Thyroid gland (tissue), 4 donors: ENCODE data around the gene ORC3. TPM values are rescaled to one million over a fixed set of nuclear protein-coding genes. Genes with fewer than 3 reads are reported as not detected.

Source experiments
- DNase-seq, 2 donors: peaks; one replicate each; pipeline ENCODE4 v3.0.0-alpha.2; 2019
- H3K27ac ChIP-seq, 3 donors: fragments of 200-600 bp; sonication (generic); 1 replicate in 2 of 3; 2 replicates in 1 of 3; pipeline ENCODE4 v1.5.1; 2016 to 2019; ENCODE audit warnings: mild to moderate bottlenecking in 1 of 3, moderate library complexity in 1 of 3
- H3K27me3 ChIP-seq: fragments of 200-600 bp; sonication (generic); one replicate; pipeline ENCODE4 v1.5.1; 2019
- H3K36me3 ChIP-seq, 2 donors: fragments of 200-600 bp; sonication (generic); one replicate each; pipeline ENCODE4 v1.5.1; 2016 to 2019
- H3K4me1 ChIP-seq, 2 donors: fragments of 200-600 bp; sonication (generic); one replicate each; pipeline ENCODE4 v1.5.1; 2017 to 2019
- H3K4me3 ChIP-seq, 3 donors: fragments of 200-600 bp; sonication (generic); replicated peaks in 1 of 3; 1 replicate in 2 of 3; 2 replicates in 1 of 3; pipeline ENCODE4 v1.5.1; 2016; ENCODE audit warnings: mild to moderate bottlenecking in 1 of 3
- H3K9me3 ChIP-seq: fragments of 200-600 bp; sonication (generic); one replicate; pipeline ENCODE4 v1.5.1; 2017
- CTCF ChIP-seq, 6 experiments: fragments of 200-600 bp in 3 of 6; fragments of 450-650 bp in 3 of 6; sonication (generic) in 3 of 6; IDR thresholded peaks; one replicate each; pipeline ENCODE4 v1.5.1; 2016 to 2019; ENCODE audit warnings: antibody characterized with exemption in 6 of 6, mild to moderate bottlenecking in 2 of 6, inconsistent platforms in 1 of 6, moderate library complexity in 1 of 6
- POLR2A ChIP-seq, 2 donors: fragments of 450-650 bp; IDR thresholded peaks; one replicate each; pipeline ENCODE4 v1.6.1; 2017; ENCODE audit warnings: antibody characterized with exemption in 2 of 2, mild to moderate bottlenecking in 2 of 2, moderate library complexity in 1 of 2
- WGBS, 2 donors: methylation state at CpG; one replicate each; pipeline ENCODE4 v1.1.5; 2017; 5-methylcytosine and 5-hydroxymethylcytosine counted together
- intact Hi-C: fragments of 100-400 bp; cut with DNase I; formaldehyde crosslinking; loops from one replicate; pipeline ENCODE4 v1.15.1; 2023
- total RNA-seq, 4 donors: library from RNA; depleted of rRNA; stranded (reverse); fragments of >200 nt; gene quantifications; one replicate each; pipeline ENCODE4 v1.2.3, GENCODE V29; 2016

Gene ORC3
- total RNA-seq, 4 donors from 2014 or later, result 18.3 to 33.6 (median 23.7) TPM

- Histone ChIP-seq H3K27me3 (no peaks in the 10 kb centered on the region), H3K4me1 (peaks cover 6 to 16% of the 10 kb centered on the region in 2 donors), H3K27ac (no peak overlapping the region), H3K4me3 (no peak overlapping the region), H3K9me3 (no peaks in the 10 kb centered on the region), H3K36me3 (peaks cover 0 to 3% of the 10 kb centered on the region in 2 donors)
- no peak for TF ChIP-seq POLR2A (IDR thresholded peaks at IDR 0.05)
- TF ChIP-seq CTCF (IDR thresholded peaks at IDR 0.05), result no peak
- 80 to 82% methylated on average over 3 of the region's 3 CpGs for WGBS, 2 donors
- intact Hi-C loops, result no loop called here
- DNase-seq, result no peak
These were observed 79.1 kb downstream of the ORC3 start for GRCh38 chr6:87669051-87669450.

- intact Hi-C loops, result no loop called here
- WGBS, 2 donors, result 19 to 21% methylated on average over 2 of the region's 2 CpGs
- no peak overlapping the region for H3K4me3 ChIP-seq
- peaks cover 14 to 21% of the 10 kb centered on the region in 2 donors for H3K4me1 ChIP-seq
- peak overlapping the region; percentile 1 to 71 (median 11) for H3K27ac ChIP-seq
- H3K27me3 ChIP-seq, result no peaks in the 10 kb centered on the region
- TF ChIP-seq POLR2A (IDR thresholded peaks at IDR 0.05), result no peak
- no peak for TF ChIP-seq CTCF (IDR thresholded peaks at IDR 0.05)
- H3K9me3 ChIP-seq, result no peaks in the 10 kb centered on the region
- H3K36me3 ChIP-seq, result peaks cover 0 to 3% of the 10 kb centered on the region in 2 donors
- peak in 1 of 2 donors; percentile 14 for DNase-seq
These were observed 80.8 kb downstream of the ORC3 start for GRCh38 chr6:87670707-87671106.

- no peaks in the 10 kb centered on the region for H3K27me3 ChIP-seq
- DNase-seq, result no peak
- no peak for TF ChIP-seq CTCF (IDR thresholded peaks at IDR 0.05)
- no peak for TF ChIP-seq POLR2A (IDR thresholded peaks at IDR 0.05)
- 74 to 81% methylated on average over 6 of the region's 6 CpGs for WGBS, 2 donors
- H3K36me3 ChIP-seq, result peaks cover 0 to 3% of the 10 kb centered on the region in 2 donors
- no peak overlapping the region for H3K4me3 ChIP-seq
- H3K27ac ChIP-seq, result peak overlapping the region; percentile 1 to 71 (median 11)
- intact Hi-C loops, result no loop called here
- no peaks in the 10 kb centered on the region for H3K9me3 ChIP-seq
- peaks cover 14 to 21% of the 10 kb centered on the region in 2 donors for H3K4me1 ChIP-seq
These were observed 81.7 kb downstream of the ORC3 start for GRCh38 chr6:87671555-87672029.

GRCh38 chr6:87672641-87673040 lies 82.7 kb downstream of the ORC3 start:
- Histone ChIP-seq H3K27ac (no peak overlapping the region), H3K9me3 (no peaks in the 10 kb centered on the region), H3K4me3 (no peak overlapping the region), H3K36me3 (peaks cover 3 to 6% of the 10 kb centered on the region in 2 donors), H3K4me1 (peaks cover 14 to 21% of the 10 kb centered on the region in 2 donors), H3K27me3 (no peaks in the 10 kb centered on the region)
- WGBS, 2 donors, result 93 to 94% methylated on average over 2 of the region's 2 CpGs
- intact Hi-C loops, result no loop called here
- TF ChIP-seq CTCF (IDR thresholded peaks at IDR 0.05) (no peak), POLR2A (IDR thresholded peaks at IDR 0.05) (no peak)
- no peak for DNase-seq

GRCh38 chr6:87673237-87673636 lies 83.3 kb downstream of the ORC3 start:
- H3K9me3 ChIP-seq, result no peaks in the 10 kb centered on the region
- no peak overlapping the region for H3K4me3 ChIP-seq
- no peaks in the 10 kb centered on the region for H3K27me3 ChIP-seq
- TF ChIP-seq CTCF (IDR thresholded peaks at IDR 0.05), result no peak
- TF ChIP-seq POLR2A (IDR thresholded peaks at IDR 0.05), result no peak
- H3K36me3 ChIP-seq, result peaks cover 8 to 9% of the 10 kb centered on the region in 2 donors
- intact Hi-C loops, result no loop called here
- H3K4me1 ChIP-seq, result peaks cover 14 to 21% of the 10 kb centered on the region in 2 donors
- WGBS, 2 donors, result 96% methylated on average over 5 of the region's 5 CpGs
- no peak for DNase-seq
- H3K27ac ChIP-seq, result no peak overlapping the region
